Type B pancreatic cell (in vitro differentiated cells): Measurements from ENCODE around the gene CEP85. TPM values are rescaled to one million over a fixed set of nuclear protein-coding genes. Genes with fewer than 3 reads are reported as not detected.

Source experiments
- DNase-seq: peaks from one replicate; pipeline ENCODE4 v3.0.0; 2021; ENCODE audit warnings: mixed read lengths; ENCODE audit not compliant: unreplicated experiment; ENCODE audit errors: extremely low spot score
- H3K27ac Mint-ChIP-seq: 2 replicates; pipeline ENCODE4 v1.8.0; 2021; ENCODE audit warnings: mild to moderate bottlenecking, mixed read lengths
- H3K27me3 Mint-ChIP-seq: 2 replicates; pipeline ENCODE4 v1.8.0; 2021; ENCODE audit warnings: mixed read lengths
- H3K36me3 Mint-ChIP-seq: 2 replicates; pipeline ENCODE4 v1.8.0; 2021; ENCODE audit warnings: mixed read lengths
- H3K4me1 Mint-ChIP-seq: one replicate; pipeline ENCODE4 v1.8.0; 2021; ENCODE audit warnings: mixed read lengths; ENCODE audit not compliant: unreplicated experiment
- H3K4me3 Mint-ChIP-seq: 2 replicates; pipeline ENCODE4 v1.8.0; 2021; ENCODE audit warnings: mild to moderate bottlenecking, mixed read lengths
- H3K9me3 Mint-ChIP-seq: 2 replicates; pipeline ENCODE4 v1.8.0; 2021; ENCODE audit warnings: mixed read lengths
- CTCF ChIP-seq: fragments of 200-600 bp; sonication (generic); conservative IDR thresholded peaks from 2 replicates; pipeline ENCODE4 v1.5.0; 2021; ENCODE audit warnings: antibody characterized with exemption, mild to moderate bottlenecking
- total RNA-seq: library from RNA; stranded (reverse); gene quantifications from 2 replicates; pipeline ENCODE4 v1.2.1, GENCODE V29; 2021; ENCODE audit warnings: low replicate concordance

The CEP85 gene
- total RNA-seq, 1 donor from 2014 or later: 26.8 TPM

GRCh38 chr1:26275580-26276431, 41.8 kb downstream of the CEP85 start:
- peak overlapping the region; percentile 45 for H3K4me3 Mint-ChIP-seq
- peak; percentile 79 for DNase-seq
- peak; percentile 83 for TF ChIP-seq CTCF
- no peaks in the 10 kb centered on the region for H3K9me3 Mint-ChIP-seq
- no peaks in the 10 kb centered on the region for H3K27me3 Mint-ChIP-seq
- peaks cover 22% of the 10 kb centered on the region for H3K36me3 Mint-ChIP-seq
- H3K27ac Mint-ChIP-seq: peak overlapping the region; percentile 89
- H3K4me1 Mint-ChIP-seq: peaks cover 35% of the 10 kb centered on the region

GRCh38 chr1:26276432-26276838, 42.4 kb downstream of the CEP85 start:
- Mint-ChIP-seq H3K27me3 (no peaks in the 10 kb centered on the region), H3K4me3 (no peak overlapping the region), H3K36me3 (peaks cover 28% of the 10 kb centered on the region), H3K4me1 (peaks cover 41% of the 10 kb centered on the region), H3K27ac (peak overlapping the region; percentile 89), H3K9me3 (no peaks in the 10 kb centered on the region)
- no peak for TF ChIP-seq CTCF
- no peak for DNase-seq

GRCh38 chr1:26277261-26277661, 43.3 kb downstream of the CEP85 start:
- peak overlapping the region; percentile 20 for H3K4me3 Mint-ChIP-seq
- DNase-seq: no peak
- no peaks in the 10 kb centered on the region for H3K9me3 Mint-ChIP-seq
- peaks cover 46% of the 10 kb centered on the region for H3K4me1 Mint-ChIP-seq
- peak overlapping the region; percentile 89 for H3K27ac Mint-ChIP-seq
- H3K27me3 Mint-ChIP-seq: no peaks in the 10 kb centered on the region
- no peak for TF ChIP-seq CTCF
- peaks cover 26% of the 10 kb centered on the region for H3K36me3 Mint-ChIP-seq

GRCh38 chr1:26277719-26278118, 43.7 kb downstream of the CEP85 start:
- no peaks in the 10 kb centered on the region for H3K27me3 Mint-ChIP-seq
- peaks cover 46% of the 10 kb centered on the region for H3K4me1 Mint-ChIP-seq
- DNase-seq: no peak
- no peak overlapping the region for H3K4me3 Mint-ChIP-seq
- no peaks in the 10 kb centered on the region for H3K9me3 Mint-ChIP-seq
- no peak for TF ChIP-seq CTCF
- H3K36me3 Mint-ChIP-seq: peaks cover 25% of the 10 kb centered on the region
- peak overlapping the region; percentile 89 for H3K27ac Mint-ChIP-seq

- H3K36me3 Mint-ChIP-seq: peaks cover 21% of the 10 kb centered on the region
- H3K9me3 Mint-ChIP-seq: no peaks in the 10 kb centered on the region
- DNase-seq: no peak
- peaks cover 46% of the 10 kb centered on the region for H3K4me1 Mint-ChIP-seq
- H3K27ac Mint-ChIP-seq: peak overlapping the region; percentile 89
- H3K27me3 Mint-ChIP-seq: no peaks in the 10 kb centered on the region
- TF ChIP-seq CTCF: no peak
- peak overlapping the region; percentile 37 for H3K4me3 Mint-ChIP-seq
These were observed 44.3 kb downstream of the CEP85 start for GRCh38 chr1:26278303-26278702.
